DMS153 treated with DMSO at 0.1 percent for 48 hours (cell line): ENCODE results near the gene ADGRG6.

Source experiments
- DNase-seq: peaks from one replicate; lab custom pipeline; 2025; ENCODE audit not compliant: unreplicated experiment; lab: John Stamatoyannopoulos, UW

Gene ADGRG6

DNA sequence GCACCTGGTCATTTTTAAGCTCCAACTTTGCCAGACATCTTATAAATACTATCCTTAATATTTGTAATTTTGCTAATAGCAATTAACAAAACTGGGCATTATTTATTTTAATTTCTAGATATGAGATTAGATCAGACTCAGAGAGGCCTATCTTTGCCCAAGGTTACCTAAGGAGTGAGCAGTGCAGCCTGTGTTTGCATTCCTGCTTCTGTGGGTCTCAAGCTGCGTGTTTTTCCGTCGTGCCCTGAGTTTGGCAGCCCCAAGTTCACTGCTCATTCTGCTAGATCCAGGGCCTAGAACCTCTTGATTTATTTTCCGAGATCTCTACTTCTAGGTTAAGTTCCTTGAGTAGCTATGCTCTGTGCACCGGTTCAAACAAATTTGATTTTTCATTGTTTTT lies 11.0 kb upstream of the ADGRG6 start:
- DNase-seq = no peak

DNA sequence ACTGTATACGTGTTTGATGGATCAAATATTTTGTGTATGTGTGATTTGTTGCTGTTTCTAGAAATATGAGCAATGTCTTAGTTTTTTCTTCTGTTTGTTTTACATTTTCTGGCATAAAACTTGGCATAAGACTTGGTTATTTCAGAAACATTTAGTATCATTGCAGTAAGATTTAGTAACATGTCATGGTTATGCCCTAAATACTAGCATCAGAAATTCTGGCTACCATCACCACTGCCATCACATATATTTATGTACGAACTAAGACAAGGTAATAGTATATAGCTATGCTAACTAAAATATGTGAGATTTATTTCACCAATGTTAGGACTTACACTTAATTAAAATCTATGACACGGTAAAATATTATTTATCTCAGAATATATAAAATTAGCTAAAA lies 10.3 kb upstream of the ADGRG6 start:
- DNase-seq = no peak

DNA sequence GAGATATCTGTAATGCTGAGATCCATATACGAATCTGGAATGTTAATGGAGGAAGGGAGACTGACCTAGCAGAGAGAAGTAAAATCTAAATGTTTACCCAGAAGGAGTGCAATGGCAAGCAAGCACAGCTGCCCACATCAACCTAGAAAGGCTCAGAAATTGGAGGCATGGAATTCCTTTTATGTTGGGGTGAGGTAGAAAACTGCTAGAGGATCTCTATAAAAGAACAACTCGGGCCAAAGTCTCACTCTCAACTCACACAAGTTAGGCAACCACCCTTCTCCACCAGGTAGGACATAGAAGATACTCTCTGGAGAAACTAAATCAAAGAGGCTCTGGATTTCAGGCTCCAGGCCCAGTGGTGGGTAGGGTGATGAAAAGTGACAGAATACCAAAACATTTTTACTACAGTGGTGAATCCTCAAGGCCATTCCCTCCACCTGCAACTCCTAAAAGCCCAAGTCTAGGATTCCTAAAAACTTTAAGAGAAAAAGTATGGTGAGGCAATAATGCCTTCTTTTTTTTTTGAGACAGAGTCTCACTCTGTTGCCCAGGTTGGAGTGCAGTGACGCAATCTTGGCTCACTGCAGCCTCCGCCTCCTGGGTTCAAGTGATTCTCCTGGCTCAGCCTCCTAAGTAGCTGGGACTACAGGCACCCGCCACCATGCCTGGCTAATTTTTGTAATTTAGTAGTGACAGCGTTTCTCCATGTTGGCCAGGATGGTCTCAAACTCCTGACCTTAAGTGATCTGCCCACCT lies 9.5 kb upstream of the ADGRG6 start:
- DNase-seq = no peak

DNA sequence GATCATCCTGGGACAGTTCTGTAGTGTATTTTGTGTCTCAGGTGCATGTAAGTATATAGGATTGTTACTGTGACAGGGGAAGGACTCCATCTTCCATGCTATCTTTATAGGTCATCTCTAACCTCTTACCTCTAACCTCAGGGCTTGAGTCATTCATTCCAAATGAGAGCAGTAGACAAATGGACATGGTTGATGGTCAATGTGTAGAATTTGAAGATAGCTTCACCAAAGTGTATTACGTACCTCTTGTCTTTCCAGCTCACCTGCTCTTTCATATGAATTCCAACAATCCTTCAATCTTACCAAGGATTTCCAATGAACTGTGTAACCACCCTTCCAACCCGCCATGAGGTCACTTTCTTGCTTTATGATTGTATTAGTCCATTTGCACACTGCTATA lies 8.7 kb upstream of the ADGRG6 start:
- no peak for DNase-seq

DNA sequence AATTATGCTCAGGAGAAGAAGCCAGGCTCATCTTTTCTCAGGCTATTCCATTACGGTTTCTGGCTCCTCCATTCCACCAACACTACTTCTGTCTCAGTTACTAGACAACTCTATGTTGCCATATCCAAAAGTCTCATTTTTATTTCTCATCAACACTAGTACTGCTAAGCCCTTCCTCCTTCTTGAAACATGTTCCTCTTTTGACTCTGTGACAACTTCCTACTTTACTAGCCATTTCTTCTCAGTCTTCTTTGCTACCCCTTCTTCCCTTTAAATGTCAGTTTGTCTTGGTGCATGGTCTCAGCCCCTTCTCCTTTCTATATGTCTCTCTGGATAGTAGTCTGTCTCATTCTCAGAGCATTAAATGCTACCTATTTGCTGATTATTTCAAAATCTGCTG lies 7.1 kb upstream of the ADGRG6 start:
- DNase-seq = no peak

DNA sequence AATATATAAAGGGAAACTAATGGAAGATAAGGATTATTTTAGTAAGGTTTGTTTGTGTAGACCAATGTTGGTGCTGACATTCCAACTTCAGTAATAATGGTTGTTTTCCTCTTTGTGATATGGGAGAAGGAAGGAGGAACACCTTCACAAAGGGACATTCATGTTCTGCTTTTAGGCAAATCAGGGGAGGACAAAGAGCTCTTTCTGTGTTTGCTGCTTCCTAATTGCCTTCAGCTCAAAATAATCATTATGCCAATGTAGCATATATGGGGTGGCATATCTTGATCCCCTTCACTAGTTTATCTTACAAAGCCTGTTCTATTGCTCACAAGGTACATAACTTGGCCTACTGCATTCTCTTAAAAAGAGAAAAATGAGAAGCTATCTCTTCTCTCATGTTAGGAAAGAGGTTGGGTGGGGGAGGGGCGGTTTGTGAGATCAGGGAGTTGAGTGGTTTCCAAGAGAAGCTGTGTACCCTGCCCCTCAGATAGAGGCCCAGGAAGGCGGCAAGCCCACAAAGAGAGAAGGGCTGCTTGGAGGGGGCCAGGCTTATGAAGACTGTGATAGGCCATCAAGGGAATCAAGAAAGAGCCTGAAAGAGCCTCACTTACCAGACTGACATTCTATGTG lies 4.7 kb upstream of the ADGRG6 start:
- DNase-seq = no peak

DNA sequence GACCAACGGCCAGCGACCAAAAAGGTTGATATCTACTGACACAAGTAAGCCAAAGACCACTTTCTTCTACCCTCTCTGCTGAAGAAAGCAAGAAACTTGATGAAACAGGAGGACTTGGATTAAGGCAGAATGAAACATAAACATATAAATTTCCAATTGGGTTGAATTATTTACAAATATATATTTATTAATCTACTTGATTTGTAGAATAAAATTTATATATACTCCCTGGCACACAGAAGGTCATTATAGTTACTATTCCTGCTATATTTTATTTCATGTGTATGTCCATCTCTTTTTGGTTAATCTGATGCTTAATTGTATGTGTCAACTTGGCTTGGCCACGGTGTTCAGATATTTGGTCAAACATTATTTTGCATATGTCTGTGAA lies 4.2 kb upstream of the ADGRG6 start:
- DNase-seq = no peak

DNA sequence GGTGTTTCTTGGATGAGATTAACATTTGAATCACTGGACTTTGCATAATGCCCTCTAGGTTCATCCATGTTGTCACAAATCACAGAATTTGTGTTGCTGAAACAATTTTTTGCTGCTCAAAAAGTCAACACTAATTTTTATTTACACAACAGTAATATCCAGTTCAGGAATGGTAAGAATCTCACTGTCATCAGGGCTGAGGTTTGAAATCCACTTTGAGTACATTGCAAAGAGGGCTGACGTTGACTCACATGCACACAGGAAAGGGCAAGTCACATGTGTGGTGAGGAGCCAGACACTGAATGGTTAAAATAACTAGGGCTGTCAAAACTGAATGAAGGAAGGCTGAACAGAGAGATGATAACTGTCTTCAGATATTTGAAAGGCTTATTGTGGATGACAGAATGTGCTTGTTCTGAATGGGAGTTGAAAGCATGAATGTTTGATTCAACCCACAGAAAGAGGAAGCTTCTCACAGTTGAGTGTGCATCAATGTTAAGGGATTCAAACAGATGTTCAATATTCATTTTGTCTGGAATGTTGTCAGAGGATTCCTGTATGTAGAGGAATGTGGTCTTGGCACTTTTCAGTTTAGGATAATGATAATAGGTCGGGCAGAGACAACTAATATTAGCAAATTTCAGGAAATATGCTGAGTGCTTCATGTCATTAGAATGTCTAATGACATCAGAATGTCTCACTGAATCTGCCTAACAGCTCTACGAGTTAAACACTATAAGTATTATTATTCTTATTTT lies 3.6 kb upstream of the ADGRG6 start:
- no peak for DNase-seq

DNA sequence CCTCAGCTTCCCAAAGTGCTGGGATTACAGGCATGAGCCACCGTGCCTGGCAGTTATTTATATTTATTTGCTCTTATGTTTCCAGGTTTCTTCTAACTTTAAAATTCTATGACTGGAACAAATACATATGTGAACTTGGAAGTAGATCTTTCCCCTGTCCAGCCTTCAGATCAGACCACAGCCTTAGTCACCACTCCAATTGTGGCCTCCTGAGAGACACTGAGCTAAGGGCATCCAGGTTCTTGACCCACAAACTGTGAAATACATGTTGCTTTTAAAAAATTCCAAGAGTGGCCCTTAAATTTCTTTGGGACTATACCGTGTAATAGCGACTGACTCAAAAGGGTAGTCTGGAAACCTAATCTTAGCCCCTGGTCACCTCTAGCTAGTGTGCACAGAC lies 1.5 kb upstream of the ADGRG6 start:
- DNase-seq = no peak

DNA sequence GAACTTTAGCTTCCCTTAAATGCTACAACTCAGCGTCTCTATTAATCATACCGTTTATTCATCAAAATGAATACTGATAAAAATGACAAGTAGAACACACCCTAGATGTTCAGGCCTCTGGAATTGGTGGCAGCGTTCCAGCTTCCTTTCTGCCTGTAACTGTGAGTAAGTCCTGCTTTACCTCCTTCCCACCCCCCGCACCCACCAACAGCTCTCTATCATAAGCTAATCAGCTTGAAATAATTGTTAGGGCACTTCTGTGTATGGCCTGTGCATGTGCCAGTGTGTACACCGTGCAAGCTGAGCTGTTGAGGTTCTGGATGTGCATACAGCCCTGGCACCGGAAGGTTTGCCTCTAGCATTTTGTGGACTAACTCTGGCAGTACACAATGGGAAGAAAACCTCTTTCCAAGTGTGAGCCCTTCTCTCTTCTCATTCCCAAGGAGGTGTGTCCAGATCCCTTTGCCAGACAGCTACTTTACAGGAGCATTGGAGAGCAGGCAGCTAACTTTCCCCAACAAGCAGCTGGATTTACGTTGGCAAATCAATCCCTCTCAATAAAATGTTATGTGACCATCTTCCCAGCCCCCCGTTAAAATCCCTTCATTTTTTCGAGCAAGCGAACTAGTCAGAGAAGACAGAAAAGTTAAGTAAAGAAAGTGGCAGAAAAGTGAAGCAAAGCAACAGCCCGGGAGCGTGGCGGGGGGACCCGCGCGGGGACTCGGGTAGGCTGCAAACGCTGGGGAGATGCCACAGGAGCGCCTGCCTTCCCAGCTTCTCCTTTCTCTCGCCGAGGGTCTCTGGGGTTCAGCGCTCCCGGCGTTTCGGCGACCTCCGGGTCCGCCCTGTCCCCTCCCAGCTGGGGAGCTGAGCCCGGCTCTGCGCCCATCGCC lies 803 bp upstream of the ADGRG6 start:
- DNase-seq = no peak

DNA sequence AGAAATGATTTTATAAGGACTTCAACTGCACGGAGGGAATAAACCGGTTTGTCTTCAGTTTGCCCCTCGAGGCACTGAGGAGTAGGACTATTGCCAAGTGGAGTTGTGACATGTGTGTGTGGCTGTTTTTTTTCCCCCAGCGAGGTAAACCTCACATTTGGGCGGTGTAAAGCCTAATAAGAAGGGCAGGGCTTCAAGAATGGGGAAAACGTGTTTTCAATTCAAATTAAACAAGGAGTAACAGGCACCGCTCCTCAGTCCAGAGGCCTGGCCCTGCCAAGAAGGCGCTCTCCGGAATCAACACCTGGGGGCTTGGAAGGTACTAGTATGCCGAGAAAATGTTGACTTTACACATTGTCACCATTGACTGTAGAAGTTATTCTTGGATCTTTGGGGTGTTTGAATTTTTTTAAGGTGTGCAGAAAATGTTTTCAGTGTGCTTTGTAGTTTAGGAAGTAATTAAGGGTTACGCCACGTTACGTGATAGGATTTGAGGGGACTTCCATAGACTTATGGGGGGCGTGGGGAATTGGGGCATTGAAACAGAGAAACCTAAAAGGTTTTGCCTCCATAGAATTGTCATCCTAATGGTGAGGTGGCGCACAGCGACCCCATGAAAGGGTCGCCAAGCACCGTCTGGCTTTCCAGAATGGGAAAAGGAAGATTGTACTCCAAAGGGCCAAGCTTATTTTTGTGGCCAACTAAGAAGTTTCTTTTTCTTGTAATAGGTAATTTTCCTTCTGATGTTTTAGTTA lies 791 bp downstream of the ADGRG6 start:
- no peak for DNase-seq

DNA sequence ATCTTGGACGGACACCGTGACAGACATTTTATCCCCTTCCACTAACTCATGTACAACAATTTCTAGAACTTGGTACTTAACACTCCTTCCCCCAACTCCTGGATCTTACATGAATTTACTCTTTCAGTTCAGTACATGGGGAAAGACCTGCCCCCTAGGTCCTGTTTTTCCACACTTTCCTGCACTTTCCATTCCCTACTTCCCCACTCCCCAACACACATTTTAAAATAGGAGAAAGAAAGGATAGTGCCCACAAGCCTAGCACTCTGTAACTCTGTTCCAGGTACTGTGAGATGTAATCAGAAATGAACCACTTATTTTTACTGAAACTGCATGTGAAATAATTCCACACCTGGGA lies 1.3 kb downstream of the ADGRG6 start:
- DNase-seq = no peak

DNA sequence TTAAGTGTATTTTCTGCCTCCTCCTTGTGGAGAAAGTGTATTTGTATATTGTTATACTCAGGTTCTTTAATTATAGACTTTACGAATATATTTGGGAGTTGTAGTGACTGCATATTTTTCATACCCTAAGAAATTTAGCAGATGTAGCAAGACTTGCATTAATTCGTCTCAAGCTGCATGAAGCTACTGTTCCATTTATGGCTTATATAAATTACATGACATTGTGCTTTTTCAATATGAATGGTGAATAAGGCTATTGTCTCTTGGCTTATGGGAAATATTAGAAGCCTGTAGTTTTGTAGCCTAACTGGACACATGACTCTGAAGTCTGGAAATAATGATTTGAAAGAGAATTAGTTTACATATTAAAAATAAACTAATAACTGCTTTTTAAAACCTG lies 2.4 kb downstream of the ADGRG6 start:
- DNase-seq = no peak

DNA sequence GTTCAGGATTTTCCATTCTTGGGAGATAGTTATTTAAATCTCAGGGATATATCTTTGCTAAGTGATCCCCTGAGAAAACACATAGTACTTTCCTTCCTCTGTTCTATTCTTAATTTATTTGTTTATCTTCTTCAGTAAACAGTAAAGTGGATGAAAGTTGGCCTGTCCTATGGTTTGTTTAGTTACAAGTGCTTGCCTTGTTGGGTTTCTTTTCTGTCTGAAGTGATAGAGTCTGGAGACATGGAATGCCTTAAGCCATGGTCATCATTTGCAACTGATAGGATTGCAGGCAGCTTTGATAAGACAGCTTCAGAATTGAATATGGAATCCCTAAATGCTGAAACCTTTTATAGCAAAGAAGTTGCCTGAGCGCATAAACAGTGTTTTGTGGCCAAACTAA lies 4.9 kb downstream of the ADGRG6 start:
- no peak for DNase-seq

DNA sequence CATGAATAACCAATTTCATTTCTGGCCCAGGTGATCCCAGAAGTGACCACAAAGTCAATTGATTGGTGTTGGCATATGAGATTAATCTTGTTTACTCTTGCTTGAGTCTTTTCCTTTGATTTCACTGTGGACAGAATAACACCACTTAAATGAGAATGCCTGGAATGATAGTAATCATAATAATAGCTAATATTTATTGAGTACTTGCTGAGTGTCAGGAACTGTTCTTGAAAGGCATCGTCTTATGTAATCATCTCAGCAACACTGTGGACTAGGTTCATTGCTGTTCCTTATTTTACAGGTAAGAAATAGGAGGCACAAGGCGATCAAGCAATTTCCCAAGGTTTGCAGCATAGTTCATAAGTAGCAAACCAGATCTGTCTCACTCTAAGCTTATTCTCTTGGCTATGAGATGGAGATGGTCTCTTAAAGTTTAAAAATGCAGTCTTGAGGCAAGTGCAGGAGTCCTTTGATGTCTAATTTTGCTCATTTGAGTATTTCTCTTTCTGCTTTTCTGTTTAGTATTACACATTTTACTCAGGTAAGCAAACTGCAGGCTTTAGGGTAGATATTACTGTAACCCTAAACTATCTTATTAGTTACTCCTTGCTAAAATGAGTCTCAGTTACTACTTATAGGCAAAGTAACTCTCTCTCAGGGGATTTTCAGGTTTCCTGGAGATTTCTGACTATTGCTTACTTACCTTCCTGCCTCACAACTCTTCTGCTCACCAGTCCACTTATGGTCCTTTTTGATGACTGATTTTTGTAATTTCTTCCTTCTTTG lies 6.3 kb downstream of the ADGRG6 start:
- DNase-seq = no peak

DNA sequence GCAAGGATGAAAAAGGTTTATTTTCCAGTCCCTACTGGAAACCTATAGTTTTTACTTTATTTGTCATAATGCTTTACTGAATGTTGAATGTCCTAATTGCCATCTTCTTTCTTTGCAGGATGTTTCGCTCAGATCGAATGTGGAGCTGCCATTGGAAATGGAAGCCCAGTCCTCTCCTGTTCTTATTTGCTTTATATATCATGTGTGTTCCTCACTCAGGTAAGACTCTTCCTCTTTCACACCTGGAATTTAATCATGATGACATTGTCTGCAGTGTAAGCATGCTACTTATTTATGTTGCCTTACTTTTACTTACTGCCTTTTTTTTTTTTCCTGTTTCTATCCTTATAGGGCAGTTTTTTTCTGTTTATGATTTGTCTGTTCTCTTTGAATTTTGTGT lies 7.6 kb downstream of the ADGRG6 start:
- no peak for DNase-seq

DNA sequence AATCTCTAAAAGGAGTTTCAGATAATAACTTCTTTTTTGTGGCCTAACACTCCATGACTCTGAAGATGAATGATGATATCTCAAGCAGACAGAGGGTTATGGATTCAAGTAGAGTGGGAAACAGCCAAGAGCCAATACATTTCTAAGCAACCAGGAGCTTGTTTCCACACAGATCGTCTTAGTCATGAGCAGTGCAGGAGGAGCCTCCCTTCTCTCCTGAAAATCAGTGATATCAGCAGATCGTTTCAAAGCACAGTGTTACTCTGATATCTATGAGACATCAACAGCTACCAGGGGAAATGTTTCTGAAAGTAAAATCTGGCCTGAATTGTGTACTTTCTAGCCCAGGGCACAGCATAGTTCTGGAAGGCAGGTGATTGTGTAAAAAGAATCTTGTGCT lies 11.5 kb downstream of the ADGRG6 start:
- DNase-seq = no peak

DNA sequence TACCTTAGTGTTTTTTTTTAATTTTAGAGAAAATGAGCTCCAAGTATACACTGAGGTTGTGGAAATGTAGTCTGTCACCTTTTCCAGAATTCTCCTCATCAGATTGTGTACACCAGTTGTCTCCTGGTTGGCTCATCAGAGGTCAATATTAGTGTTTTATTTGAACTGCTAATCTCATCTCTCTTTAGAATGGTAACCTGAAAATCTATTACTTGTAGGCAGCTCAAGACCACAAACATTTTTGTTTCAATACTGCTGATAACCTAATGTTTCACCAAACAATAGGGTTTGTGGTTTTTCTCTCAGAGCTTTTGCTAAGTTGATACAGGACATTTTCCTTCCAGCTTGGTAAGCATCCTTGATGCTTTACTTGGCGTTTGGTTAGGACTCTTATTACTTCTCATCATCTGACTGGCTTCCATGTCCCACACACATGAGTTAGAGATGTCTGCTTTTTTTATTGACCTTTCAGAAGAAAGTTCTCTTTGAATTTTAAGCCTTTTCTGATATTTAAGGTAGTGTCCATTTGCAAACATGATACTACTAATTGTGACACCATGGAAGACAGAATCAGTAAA lies 15.1 kb downstream of the ADGRG6 start:
- no peak for DNase-seq

DNA sequence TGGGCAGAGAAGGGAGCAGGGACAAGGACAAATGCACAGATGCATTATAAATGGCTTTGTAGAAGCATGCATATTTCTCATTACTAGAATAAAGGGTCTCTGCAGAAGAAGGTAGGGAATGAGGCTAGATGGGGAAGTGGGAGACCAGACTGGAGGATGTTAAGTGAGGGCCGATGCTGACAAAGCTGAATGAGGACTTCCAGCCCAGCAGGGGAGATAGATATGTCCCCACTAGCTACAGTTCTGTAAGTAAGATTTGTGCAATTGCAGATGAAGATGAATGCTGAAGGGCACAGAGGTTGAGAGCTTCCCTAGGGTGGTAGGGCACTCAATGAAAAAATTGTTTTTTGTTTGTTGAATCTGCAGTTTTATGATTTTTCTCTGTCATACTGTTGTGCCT lies 16.9 kb downstream of the ADGRG6 start:
- DNase-seq = no peak

DNA sequence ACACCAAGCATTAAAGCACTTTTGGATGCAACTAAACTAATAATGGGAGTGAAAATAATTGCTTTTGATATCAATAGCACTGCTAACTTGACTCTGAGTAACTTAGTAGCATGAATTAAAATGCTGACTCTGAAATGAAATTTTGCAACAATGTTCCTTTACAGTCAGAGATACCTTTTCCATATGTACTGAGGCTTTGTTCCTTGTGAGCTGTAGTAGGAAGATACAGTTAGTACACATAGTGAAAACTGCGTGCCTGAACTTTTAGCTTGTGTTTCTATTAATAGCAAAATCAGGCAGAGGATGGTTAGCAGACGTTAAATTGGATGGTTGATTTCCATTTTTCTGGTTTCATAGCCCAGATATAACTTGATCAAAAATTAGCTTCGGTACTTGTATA lies 18.6 kb downstream of the ADGRG6 start:
- DNase-seq = no peak
